Measurements from ENCODE around the gene TTC19.
"Not testable (repeated sequence)": the region's sequence is repeated elsewhere in the genome, so short reads cannot be mapped to it uniquely, and the experiment has no call there.

Gene TTC19

DNA sequence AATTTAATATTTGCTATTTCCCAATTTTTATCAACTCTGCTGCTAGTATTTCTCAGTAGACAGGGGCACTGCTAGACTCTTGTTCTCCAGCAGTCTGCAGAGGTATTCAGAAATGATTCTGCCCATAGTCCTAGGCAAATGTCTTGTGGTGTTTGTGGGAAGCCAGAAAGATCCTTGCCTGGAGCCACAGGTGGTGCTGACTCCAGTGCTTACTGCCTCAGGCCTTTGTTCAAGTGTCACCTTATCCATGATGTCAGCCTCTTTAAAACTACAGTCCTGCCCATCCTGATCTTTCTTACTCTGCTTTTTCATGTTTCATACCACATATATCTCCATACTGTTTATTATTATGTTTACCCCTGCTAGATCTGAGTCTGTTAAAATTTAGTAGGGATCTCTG lies 26.6 kb upstream of the TTC19 start:
- DNase-seq, result no peak

GRCh38 chr17:15973834-15974233 lies 25.8 kb upstream of the TTC19 start:
- DNase-seq, result no peak

DNA sequence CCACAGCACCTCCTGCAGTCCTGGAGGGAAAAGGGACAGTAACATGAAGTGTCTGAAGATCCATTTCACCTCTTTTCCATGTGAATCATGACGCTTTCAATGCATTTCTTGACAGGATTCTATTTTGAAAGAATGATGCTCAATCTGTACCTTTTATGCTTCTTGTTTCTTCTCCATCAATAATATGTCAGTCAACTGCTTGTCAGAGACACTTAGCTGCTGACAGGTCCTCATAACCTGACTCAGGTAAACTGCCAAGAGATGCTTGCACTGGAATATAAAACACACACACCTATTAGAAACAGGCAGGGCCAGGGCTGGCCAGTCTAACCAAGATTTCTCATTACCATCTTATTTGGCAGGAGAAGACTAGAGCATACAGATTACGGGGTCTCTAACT lies 21.7 kb upstream of the TTC19 start:
- no peak for DNase-seq

- DNase-seq, result no peak
These were observed 21.0 kb upstream of the TTC19 start for GRCh38 chr17:15978606-15979005.

DNA sequence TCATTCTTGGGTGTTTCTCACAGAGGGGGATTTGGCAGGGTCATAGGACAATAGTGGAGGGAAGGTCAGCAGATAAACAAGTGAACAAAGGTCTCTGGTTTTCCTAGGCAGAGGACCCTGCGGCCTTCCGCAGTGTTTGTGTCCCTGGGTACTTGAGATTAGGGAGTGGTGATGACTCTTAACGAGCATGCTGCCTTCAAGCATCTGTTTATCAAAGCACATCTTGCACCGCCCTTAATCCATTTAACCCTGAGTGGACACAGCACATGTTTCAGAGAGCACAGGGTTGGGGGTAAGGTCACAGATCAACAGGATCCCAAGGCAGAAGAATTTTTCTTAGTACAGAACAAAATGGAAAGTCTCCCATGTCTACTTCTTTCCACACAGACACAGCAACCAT lies 20.6 kb upstream of the TTC19 start:
- not testable (repeated sequence) for DNase-seq

- no peak for DNase-seq
These were observed 18.4 kb upstream of the TTC19 start for GRCh38 chr17:15981208-15981607.

GRCh38 chr17:15981646-15982580 lies 17.7 kb upstream of the TTC19 start:
- no peak for DNase-seq

DNA sequence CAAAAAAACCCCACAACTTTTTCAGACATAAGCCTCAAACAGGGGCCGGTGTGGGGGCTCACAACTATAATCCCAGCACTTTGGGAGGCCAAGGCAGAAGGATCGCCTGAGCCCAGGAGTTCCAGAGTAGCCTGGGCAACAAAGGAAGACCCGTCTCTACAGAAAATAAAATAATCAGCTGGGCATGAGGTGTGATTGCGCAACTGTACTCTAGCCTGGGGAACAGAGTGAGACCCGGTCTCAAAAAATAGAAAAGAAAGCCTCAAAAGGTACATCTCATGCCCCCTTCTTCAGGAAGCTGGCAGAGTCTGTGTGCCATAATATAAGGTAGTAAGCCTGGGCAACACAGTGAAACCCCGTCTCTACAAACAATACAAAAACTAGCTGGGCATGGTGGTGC lies 3.3 kb upstream of the TTC19 start:
- DNase-seq, result no peak

DNA sequence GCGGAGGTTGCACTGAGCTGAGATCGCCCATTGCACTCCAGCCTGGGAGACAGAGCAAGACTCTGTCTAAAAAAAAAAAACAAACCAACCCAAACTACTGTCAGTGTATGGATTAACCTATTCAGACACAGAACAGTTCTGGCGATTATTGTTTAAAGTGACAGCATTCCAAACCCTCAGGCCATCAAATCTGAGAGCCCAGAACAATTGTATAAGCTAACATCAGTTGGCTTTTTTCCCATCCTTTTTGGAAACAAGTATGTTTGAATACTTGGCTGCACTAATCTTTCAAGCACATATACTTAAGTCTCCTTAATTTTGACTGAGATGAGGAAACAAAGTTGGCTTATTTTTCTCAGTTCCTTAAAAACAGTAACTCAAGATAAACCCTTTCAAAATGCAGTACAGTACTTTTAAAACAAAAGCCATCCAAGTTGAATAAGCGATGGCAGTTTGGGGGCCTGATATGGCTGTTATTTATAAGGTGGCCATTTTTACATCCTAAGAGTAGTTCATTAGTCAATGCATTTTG lies 1.5 kb upstream of the TTC19 start:
- DNase-seq, result no peak

DNA sequence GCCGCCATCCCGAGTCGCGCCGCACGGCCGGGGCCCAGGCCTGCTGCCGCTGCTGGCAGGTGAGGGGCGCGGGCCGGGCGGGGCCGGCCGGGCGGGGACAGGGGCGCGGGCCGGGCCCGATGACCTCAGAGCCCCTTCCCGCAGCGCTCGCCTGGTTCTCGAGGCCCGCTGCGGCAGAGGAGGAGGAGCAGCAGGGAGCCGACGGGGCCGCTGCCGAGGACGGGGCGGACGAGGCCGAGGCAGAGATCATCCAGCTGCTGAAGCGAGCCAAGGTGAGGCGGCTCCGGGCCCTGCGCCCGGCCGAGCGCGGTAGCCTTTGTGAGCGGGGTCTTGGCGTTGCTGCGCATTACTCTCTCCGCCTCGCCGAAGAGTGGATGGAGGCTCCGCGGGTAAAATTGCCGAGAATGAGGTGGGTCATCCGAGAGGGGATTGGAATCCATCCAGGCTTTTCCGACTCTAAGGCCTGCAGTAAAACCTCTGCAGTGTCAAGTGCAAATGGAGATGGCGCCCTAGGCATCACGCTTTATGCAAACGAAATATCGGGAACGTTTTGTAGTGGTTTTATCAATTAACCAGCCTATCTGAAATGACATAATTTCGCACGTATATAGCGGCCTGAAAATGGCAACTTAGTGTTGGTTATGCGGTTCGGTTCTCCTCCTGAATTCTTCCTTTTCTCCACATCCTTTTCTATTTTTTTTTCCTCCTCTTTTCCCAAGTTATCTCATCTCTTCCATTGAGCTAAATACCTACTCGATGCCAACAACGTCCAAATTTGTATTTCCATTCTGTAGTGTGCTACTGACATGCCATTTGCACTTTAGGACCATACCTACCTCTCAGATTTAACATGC lies 577 bp downstream of the TTC19 start:
- no peak for DNase-seq

GRCh38 chr17:16001226-16001897 lies 1.7 kb downstream of the TTC19 start:
- DNase-seq, result no peak

GRCh38 chr17:16002708-16003260 lies 3.2 kb downstream of the TTC19 start:
- no peak for DNase-seq

- no peak for DNase-seq
These were observed 4.2 kb downstream of the TTC19 start for GRCh38 chr17:16003841-16004240.

DNA sequence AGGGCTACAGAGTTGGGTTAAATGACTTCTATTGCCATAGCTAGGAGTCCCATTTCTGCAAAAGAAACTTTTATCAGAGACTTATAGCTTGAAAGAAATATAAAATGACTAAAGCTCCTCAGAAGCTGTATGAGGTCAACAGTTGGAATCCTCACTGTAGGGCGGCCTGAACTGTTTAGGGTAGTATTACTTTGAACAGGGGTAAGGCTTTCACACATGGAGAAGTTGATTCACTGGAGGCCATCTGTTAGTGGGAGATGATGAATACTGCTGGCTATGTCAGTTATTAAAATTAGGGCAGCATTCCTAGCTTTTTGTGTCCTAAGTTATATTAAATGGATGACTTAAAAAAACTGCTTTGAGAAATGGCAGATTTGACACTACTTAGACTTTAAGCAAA lies 6.0 kb downstream of the TTC19 start:
- DNase-seq, result no peak

DNA sequence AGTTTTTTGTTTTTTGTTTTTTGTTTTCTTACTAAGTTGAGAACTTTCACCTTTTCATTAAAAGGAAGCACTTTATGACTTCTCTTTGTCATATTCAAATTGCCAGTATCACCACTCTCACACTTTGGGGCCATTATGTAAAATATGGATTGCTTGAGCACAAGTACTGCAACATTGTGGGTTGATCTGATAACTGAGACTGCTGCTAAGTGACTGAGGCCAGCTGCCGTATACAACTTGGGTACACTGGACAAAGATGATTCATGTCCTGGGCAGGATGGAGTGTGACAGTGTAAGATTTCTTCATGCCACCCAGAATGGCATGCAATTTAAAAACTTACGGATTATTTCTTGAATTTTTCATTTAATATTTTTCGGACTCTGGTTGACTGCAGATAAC lies 7.8 kb downstream of the TTC19 start:
- no peak for DNase-seq

DNA sequence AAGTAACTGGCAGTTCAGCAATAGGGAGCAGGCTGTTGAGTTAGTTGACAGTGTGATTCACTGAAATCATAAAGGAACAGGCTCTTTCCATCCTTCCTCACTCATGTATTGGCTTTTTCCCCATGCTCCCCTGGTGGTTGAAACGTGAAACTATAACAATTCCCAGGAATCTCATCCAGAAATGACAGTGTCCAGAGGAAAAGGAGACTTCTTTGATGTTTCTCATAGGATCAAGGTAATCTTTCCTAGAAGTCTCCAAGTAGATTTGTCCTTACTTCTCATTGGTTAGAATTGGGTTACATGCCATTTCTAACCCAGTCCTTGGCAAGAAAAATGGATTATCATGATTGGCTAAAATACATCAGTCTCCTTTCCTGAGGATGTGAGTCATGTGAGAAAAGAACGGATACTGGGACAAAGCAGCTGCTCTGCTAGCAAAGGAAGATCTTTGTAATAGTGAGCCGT lies 14.4 kb downstream of the TTC19 start:
- no peak for DNase-seq

DNA sequence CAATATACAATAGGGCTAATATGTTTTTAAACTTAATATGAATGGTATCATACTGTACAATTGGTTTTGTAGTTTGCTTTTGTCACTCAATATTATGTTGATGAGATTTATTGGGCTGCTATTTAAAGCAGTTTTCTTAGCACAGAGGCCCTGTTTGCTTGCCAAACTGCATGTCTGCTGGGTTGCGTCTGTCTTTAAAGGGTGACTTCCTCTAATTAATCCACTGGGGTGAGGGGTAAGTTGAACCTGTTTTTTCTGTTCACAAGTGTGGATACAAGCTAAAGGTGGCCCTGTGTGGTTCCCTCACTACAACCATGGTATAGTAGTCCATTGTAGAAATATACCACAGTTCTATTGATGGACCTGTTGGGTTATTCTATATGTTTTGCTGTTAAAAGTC lies 19.7 kb downstream of the TTC19 start:
- no peak for DNase-seq

GRCh38 chr17:16023881-16024280 lies 24.3 kb downstream of the TTC19 start:
- no peak for DNase-seq

DNA sequence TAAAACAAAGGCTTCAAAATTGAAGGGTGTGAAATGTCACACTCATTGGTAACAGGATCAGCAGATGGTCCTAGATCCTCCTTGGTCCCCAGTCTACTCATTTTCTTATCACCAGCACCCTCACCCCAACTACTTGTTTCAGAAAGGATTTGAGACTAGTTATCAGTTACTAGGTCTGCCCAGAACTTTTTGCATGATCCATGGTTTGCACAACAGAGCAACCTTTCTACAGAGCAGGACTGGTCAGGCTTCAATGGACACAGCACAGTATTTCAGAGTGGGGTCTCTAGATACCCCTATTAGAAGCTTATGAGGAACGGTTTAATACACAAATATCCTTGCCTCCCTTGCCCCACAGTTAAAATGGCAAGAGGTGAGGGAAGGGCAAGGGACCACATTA lies 25.6 kb downstream of the TTC19 start:
- DNase-seq, result no peak

- DNase-seq, result no peak
These were observed 27.3 kb downstream of the TTC19 start for GRCh38 chr17:16026895-16027294.

DNA sequence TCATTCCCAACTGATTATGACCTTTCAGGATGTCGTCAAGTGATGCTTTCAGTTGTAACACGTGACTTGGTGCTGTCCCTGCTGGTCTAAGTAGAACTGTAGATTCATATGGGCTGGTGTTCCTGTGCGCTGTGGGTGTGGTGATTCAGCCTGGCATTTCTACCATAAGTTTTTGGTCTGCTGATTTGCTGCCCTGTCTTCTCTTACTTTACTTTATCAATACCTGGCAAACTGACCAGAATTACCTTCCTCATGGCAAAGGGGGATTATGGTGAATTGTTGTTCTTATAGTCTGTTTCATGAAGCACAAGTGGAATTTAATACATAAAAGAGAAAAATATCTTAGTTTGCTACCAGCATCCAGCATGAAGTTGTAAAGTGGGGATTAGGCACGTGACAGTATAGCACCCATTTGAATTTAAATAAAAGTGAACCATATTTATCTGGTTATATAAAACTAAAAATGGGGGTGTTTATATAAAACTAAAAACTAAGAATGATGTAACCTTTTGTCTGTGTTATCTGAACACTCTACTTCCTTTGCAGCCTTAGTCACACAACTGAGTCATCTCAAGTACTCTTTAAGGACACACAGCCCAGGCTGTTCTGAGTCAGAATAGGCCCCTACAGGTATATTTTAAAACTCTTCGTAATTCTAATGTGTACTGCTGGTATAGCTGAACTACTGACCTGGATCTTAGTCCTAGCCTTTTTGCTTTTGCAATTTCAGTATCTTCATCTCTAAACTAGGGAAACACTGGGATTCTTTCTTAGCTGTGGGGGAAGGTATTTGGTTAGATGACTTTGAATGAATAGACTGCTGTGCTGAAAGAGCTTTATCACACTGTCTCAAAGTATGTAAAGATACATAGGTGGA lies 28.3 kb downstream of the TTC19 start:
- no peak for DNase-seq
